Measurements from ENCODE around the gene SLC24A5. TPM values are rescaled to one million over a fixed set of nuclear protein-coding genes. Genes with fewer than 3 reads are reported as not detected.

SLC24A5 gene
- total RNA-seq, 1 experiment from 2014 or later, result not detected

DNA sequence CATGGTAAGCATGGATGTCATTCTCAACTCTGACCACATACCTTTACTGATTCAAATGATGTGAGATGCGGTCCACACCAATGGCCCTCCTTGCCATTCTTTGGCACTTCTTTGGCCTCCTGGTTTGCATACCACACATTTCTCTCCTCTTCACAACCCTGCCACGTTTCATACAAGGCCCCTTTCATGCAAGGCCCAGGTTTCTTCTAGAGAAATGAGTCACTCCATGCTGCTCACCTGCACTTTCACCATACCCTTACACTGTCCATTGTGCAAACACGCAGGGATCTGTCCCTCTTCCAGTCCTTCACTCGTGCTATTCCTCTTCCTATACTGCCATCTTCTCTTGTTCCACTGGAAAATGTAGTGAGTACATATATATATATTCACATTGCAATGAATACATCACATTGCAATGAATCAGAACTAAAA is 24.4 kb upstream of the SLC24A5 start:
- Mint-ChIP-seq H3K9me3 (peaks cover 7% of the 10 kb centered on the region; the same call in 1 of the 2 replicates), H3K27ac (no peak overlapping the region), H3K4me1 (no peaks in the 10 kb centered on the region), H3K36me3 (no peaks in the 10 kb centered on the region), H3K27me3 (ENCODE audit: low read depth) (no peaks in the 10 kb centered on the region), H3K4me3 (no peak overlapping the region)
- ChIA-PET POLR2A (no interaction called here), CTCF (interaction anchor here (0.7 to 1.4 kb wide), 2 partner anchors 11 to 108 kb away, joined by 3 read pairs; no protein-coding TSS in a partner anchor)
- ATAC-seq (no peak), DNase-seq (ENCODE audit: low spot score) (no peak)
- TF ChIP-seq ELF4 (CRISPR knock-in tag; IDR thresholded peaks at IDR 0.05; ENCODE audit: low read depth) (no peak), ZNF138 (CRISPR knock-in tag; conservative IDR thresholded peaks at IDR 0.05) (no peak), ESRRA (CRISPR knock-in tag; IDR thresholded peaks at IDR 0.05; ENCODE audit: borderline replicate concordance) (no peak), JAZF1 (CRISPR knock-in tag; IDR thresholded peaks at IDR 0.05) (no peak), SMAD3 (CRISPR knock-in tag; IDR thresholded peaks at IDR 0.05; ENCODE audit: borderline replicate concordance) (no peak), ZNF121 (CRISPR knock-in tag; IDR thresholded peaks at IDR 0.05) (no peak), NFYB (CRISPR knock-in tag; conservative IDR thresholded peaks at IDR 0.05; ENCODE audit: low read depth) (no peak), SP1 (CRISPR knock-in tag; conservative IDR thresholded peaks at IDR 0.05) (no peak), NR3C1 (CRISPR knock-in tag; conservative IDR thresholded peaks at IDR 0.05; ENCODE audit: low read depth) (no peak), ZNF232 (CRISPR knock-in tag; IDR thresholded peaks at IDR 0.05) (no peak), ZNF671 (CRISPR knock-in tag; IDR thresholded peaks at IDR 0.05) (no peak)
- TF ChIP-seq, protein P1, sequence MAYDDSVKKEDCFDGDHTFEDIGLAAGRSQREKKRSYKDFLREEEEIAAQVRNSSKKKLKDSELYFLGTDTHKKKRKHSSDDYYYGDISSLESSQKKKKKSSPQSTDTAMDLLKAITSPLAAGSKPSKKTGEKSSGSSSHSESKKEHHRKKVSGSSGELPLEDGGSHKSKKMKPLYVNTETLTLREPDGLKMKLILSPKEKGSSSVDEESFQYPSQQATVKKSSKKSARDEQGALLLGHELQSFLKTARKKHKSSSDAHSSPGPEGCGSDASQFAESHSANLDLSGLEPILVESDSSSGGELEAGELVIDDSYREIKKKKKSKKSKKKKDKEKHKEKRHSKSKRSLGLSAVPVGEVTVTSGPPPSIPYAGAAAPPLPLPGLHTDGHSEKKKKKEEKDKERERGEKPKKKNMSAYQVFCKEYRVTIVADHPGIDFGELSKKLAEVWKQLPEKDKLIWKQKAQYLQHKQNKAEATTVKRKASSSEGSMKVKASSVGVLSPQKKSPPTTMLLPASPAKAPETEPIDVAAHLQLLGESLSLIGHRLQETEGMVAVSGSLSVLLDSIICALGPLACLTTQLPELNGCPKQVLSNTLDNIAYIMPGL (CRISPR knock-in tag; IDR thresholded peaks at IDR 0.05), result no peak
- TF ChIP-seq, protein P2, sequence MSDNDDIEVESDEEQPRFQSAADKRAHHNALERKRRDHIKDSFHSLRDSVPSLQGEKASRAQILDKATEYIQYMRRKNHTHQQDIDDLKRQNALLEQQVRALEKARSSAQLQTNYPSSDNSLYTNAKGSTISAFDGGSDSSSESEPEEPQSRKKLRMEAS (CRISPR knock-in tag; IDR thresholded peaks at IDR 0.05), result no peak
- TF ChIP-seq, protein P3, sequence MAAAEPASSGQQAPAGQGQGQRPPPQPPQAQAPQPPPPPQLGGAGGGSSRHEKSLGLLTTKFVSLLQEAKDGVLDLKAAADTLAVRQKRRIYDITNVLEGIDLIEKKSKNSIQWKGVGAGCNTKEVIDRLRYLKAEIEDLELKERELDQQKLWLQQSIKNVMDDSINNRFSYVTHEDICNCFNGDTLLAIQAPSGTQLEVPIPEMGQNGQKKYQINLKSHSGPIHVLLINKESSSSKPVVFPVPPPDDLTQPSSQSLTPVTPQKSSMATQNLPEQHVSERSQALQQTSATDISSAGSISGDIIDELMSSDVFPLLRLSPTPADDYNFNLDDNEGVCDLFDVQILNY (CRISPR knock-in tag; IDR thresholded peaks at IDR 0.05), result no peak
- TF ChIP-seq, protein P4, sequence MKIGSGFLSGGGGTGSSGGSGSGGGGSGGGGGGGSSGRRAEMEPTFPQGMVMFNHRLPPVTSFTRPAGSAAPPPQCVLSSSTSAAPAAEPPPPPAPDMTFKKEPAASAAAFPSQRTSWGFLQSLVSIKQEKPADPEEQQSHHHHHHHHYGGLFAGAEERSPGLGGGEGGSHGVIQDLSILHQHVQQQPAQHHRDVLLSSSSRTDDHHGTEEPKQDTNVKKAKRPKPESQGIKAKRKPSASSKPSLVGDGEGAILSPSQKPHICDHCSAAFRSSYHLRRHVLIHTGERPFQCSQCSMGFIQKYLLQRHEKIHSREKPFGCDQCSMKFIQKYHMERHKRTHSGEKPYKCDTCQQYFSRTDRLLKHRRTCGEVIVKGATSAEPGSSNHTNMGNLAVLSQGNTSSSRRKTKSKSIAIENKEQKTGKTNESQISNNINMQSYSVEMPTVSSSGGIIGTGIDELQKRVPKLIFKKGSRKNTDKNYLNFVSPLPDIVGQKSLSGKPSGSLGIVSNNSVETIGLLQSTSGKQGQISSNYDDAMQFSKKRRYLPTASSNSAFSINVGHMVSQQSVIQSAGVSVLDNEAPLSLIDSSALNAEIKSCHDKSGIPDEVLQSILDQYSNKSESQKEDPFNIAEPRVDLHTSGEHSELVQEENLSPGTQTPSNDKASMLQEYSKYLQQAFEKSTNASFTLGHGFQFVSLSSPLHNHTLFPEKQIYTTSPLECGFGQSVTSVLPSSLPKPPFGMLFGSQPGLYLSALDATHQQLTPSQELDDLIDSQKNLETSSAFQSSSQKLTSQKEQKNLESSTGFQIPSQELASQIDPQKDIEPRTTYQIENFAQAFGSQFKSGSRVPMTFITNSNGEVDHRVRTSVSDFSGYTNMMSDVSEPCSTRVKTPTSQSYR (CRISPR knock-in tag; IDR thresholded peaks at IDR 0.05), result no peak
- TF ChIP-seq, protein P5, sequence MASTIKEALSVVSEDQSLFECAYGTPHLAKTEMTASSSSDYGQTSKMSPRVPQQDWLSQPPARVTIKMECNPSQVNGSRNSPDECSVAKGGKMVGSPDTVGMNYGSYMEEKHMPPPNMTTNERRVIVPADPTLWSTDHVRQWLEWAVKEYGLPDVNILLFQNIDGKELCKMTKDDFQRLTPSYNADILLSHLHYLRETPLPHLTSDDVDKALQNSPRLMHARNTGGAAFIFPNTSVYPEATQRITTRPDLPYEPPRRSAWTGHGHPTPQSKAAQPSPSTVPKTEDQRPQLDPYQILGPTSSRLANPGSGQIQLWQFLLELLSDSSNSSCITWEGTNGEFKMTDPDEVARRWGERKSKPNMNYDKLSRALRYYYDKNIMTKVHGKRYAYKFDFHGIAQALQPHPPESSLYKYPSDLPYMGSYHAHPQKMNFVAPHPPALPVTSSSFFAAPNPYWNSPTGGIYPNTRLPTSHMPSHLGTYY (CRISPR knock-in tag; IDR thresholded peaks at IDR 0.05), result no peak
- TF ChIP-seq, protein P6, sequence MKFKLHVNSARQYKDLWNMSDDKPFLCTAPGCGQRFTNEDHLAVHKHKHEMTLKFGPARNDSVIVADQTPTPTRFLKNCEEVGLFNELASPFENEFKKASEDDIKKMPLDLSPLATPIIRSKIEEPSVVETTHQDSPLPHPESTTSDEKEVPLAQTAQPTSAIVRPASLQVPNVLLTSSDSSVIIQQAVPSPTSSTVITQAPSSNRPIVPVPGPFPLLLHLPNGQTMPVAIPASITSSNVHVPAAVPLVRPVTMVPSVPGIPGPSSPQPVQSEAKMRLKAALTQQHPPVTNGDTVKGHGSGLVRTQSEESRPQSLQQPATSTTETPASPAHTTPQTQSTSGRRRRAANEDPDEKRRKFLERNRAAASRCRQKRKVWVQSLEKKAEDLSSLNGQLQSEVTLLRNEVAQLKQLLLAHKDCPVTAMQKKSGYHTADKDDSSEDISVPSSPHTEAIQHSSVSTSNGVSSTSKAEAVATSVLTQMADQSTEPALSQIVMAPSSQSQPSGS (CRISPR knock-in tag; IDR thresholded peaks at IDR 0.05; ENCODE audit: borderline replicate concordance, low read depth), result no peak
- TF ChIP-seq, protein P7, sequence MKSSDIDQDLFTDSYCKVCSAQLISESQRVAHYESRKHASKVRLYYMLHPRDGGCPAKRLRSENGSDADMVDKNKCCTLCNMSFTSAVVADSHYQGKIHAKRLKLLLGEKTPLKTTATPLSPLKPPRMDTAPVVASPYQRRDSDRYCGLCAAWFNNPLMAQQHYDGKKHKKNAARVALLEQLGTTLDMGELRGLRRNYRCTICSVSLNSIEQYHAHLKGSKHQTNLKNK (CRISPR knock-in tag; IDR thresholded peaks at IDR 0.05), result no peak
- TF ChIP-seq, protein P8, sequence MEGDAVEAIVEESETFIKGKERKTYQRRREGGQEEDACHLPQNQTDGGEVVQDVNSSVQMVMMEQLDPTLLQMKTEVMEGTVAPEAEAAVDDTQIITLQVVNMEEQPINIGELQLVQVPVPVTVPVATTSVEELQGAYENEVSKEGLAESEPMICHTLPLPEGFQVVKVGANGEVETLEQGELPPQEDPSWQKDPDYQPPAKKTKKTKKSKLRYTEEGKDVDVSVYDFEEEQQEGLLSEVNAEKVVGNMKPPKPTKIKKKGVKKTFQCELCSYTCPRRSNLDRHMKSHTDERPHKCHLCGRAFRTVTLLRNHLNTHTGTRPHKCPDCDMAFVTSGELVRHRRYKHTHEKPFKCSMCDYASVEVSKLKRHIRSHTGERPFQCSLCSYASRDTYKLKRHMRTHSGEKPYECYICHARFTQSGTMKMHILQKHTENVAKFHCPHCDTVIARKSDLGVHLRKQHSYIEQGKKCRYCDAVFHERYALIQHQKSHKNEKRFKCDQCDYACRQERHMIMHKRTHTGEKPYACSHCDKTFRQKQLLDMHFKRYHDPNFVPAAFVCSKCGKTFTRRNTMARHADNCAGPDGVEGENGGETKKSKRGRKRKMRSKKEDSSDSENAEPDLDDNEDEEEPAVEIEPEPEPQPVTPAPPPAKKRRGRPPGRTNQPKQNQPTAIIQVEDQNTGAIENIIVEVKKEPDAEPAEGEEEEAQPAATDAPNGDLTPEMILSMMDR (IDR thresholded peaks at IDR 0.05), result no peak
- TF ChIP-seq, protein P9, sequence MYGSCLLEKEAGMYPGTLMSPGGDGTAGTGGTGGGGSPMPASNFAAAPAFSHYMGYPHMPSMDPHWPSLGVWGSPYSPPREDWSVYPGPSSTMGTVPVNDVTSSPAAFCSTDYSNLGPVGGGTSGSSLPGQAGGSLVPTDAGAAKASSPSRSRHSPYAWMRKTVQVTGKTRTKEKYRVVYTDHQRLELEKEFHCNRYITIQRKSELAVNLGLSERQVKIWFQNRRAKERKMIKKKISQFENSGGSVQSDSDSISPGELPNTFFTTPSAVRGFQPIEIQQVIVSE (CRISPR knock-in tag; IDR thresholded peaks at IDR 0.05; ENCODE audit: borderline replicate concordance), result no peak

All from WTC11 (cell line).